Prostate gland (tissue), 2 donors: ENCODE data around the gene DYNC1H1. TPM values are rescaled to one million over a fixed set of nuclear protein-coding genes. Genes with fewer than 3 reads are reported as not detected.
"Not testable (repeated sequence)": the region's sequence is repeated elsewhere in the genome, so short reads cannot be mapped to it uniquely, and the experiment has no call there.

Source experiments
- DNase-seq: peaks from one replicate; pipeline ENCODE4 v3.0.0-alpha.2; 2019; ENCODE audit warnings: low spot score
- H3K27ac ChIP-seq, 2 donors: fragments of 200-600 bp; sonication (generic); 2 replicates each; pipeline ENCODE4 v1.5.1; 2017 to 2019
- H3K27me3 ChIP-seq: fragments of 200-600 bp; sonication (generic); replicated peaks from 2 replicates; pipeline ENCODE4 v1.5.1; 2019; ENCODE audit not compliant: insufficient read depth
- H3K36me3 ChIP-seq, 2 donors: fragments of 200-600 bp; sonication (generic); 1 replicate in 1 of 2; 2 replicates in 1 of 2; pipeline versions ENCODE4 v1.5.1 to v1.8.1; 2017 to 2019
- H3K4me1 ChIP-seq: fragments of 200-600 bp; sonication (generic); replicated peaks from 2 replicates; pipeline ENCODE4 v1.5.1; 2019
- H3K4me3 ChIP-seq, 2 donors: fragments of 200-600 bp; sonication (generic); 2 replicates each; pipeline ENCODE4 v1.5.1; 2017 to 2019
- H3K9me3 ChIP-seq: fragments of 200-600 bp; sonication (generic); 2 replicates; pipeline ENCODE4 v1.5.1; 2017
- CTCF ChIP-seq, 4 experiments: fragments of 200-600 bp in 2 of 4; fragments of 450-650 bp in 2 of 4; sonication (generic) in 2 of 4; IDR thresholded peaks; 1 replicate in 3 of 4; 2 replicates in 1 of 4; pipeline ENCODE4 v1.5.1; 2016 to 2019; ENCODE audit warnings: antibody characterized with exemption in 4 of 4, mild to moderate bottlenecking in 2 of 4, moderate library complexity in 2 of 4
- POLR2A ChIP-seq: fragments of 450-650 bp; IDR thresholded peaks from one replicate; pipeline ENCODE4 v1.6.1; 2016; ENCODE audit warnings: antibody characterized with exemption, mild to moderate bottlenecking
- POLR2AphosphoS5 ChIP-seq: sonication (generic); formaldehyde crosslinking; IDR thresholded peaks from one replicate; pipeline ENCODE4 v1.6.1; 2017; ENCODE audit warnings: antibody characterized with exemption
- WGBS: methylation state at CpG from one replicate; pipeline ENCODE4 v1.1.5; 2018; 5-methylcytosine and 5-hydroxymethylcytosine counted together
- intact Hi-C: fragments of 100-400 bp; cut with DNase I; formaldehyde crosslinking; loops from one replicate; pipeline ENCODE4 v1.14.2; 2022
- total RNA-seq, 2 donors: library from RNA; depleted of rRNA; stranded (reverse); fragments of >200 nt; gene quantifications; one replicate each; pipeline ENCODE4 v1.1.0, GENCODE V29; 2016

DYNC1H1 gene
- total RNA-seq, 2 donors from 2014 or later: 366 to 616 TPM

GRCh38 chr14:102058146-102058545, 93.8 kb downstream of the DYNC1H1 start:
- Histone ChIP-seq H3K4me3 (no peak overlapping the region), H3K27ac (no peak overlapping the region), H3K36me3 (no peaks in the 10 kb centered on the region), H3K4me1 (no peaks in the 10 kb centered on the region), H3K9me3 (no peaks in the 10 kb centered on the region), H3K27me3 (no peaks in the 10 kb centered on the region)
- no peak for DNase-seq
- TF ChIP-seq CTCF (IDR thresholded peaks at IDR 0.05) (no peak), POLR2AphosphoS5 (no peak), POLR2A (no peak)
- WGBS: 78% methylated on average over 7 of the region's 7 CpGs
- intact Hi-C loops: no loop called here

GRCh38 chr14:102058961-102059360, 94.6 kb downstream of the DYNC1H1 start:
- intact Hi-C loops: no loop called here
- no peaks in the 10 kb centered on the region for H3K4me1 ChIP-seq
- no peak for DNase-seq
- no peaks in the 10 kb centered on the region for H3K36me3 ChIP-seq
- H3K9me3 ChIP-seq: no peaks in the 10 kb centered on the region
- WGBS: 55% methylated on average over 5 of the region's 5 CpGs
- H3K27me3 ChIP-seq: no peaks in the 10 kb centered on the region
- no peak overlapping the region for H3K27ac ChIP-seq
- TF ChIP-seq POLR2AphosphoS5 (no peak), CTCF (IDR thresholded peaks at IDR 0.05) (no peak), POLR2A (no peak)
- H3K4me3 ChIP-seq: no peak overlapping the region

GRCh38 chr14:102063109-102063807, 98.9 kb downstream of the DYNC1H1 start:
- DNase-seq: peak; percentile 89
- Histone ChIP-seq H3K4me3 (peak overlapping the region in 1 of 2 donors; percentile 4), H3K36me3 (no peaks in the 10 kb centered on the region), H3K27me3 (no peaks in the 10 kb centered on the region), H3K27ac (peak overlapping the region; percentile 36 to 48), H3K4me1 (no peaks in the 10 kb centered on the region), H3K9me3 (no peaks in the 10 kb centered on the region)
- WGBS: 21% methylated on average over 26 of the region's 26 CpGs
- intact Hi-C loops: no loop called here
- TF ChIP-seq POLR2AphosphoS5 (peak; percentile 80), POLR2A (no peak), CTCF (IDR thresholded peaks at IDR 0.05) (peak in 3 of 4 experiments; percentile 43 to 69 (median 57))

- Histone ChIP-seq H3K27me3 (no peaks in the 10 kb centered on the region), H3K27ac (peak overlapping the region; percentile 36 to 48), H3K4me3 (peak overlapping the region in 1 of 2 donors; percentile 4), H3K4me1 (no peaks in the 10 kb centered on the region), H3K36me3 (no peaks in the 10 kb centered on the region), H3K9me3 (no peaks in the 10 kb centered on the region)
- TF ChIP-seq POLR2AphosphoS5 (no peak), POLR2A (no peak), CTCF (IDR thresholded peaks at IDR 0.05) (no peak)
- no peak for DNase-seq
- intact Hi-C loops: no loop called here
- 72% methylated on average over 14 of the region's 14 CpGs for WGBS
These were observed 99.5 kb downstream of the DYNC1H1 start for GRCh38 chr14:102063808-102064429.

GRCh38 chr14:102064590-102064989, 100.2 kb downstream of the DYNC1H1 start:
- H3K4me3 ChIP-seq, intact Hi-C loops, H3K9me3 ChIP-seq, H3K27ac ChIP-seq, DNase-seq, H3K36me3 ChIP-seq, H3K4me1 ChIP-seq, H3K27me3 ChIP-seq: not testable (repeated sequence)
- WGBS: 93% methylated on average over 8 of the region's 8 CpGs
